SJCRH30 (cell line): Measurements from ENCODE around the gene MCC. TPM values are rescaled to one million over a fixed set of nuclear protein-coding genes. Genes with fewer than 3 reads are reported as not detected.

Source experiments
- DNase-seq, 2 experiments: peaks; one replicate each; pipeline ENCODE4 v3.0.0-alpha.2; 2015 to 2020
- H3K27ac ChIP-seq: fragments of 250-450 bp; sonication (Bioruptor Pico); 2 replicates; pipeline ENCODE4 v1.5.1; 2020; ENCODE audit warnings: mild to moderate bottlenecking, moderate library complexity
- H3K27me3 ChIP-seq: fragments of 250-450 bp; sonication (Bioruptor Pico); 2 replicates; pipeline ENCODE4 v1.5.1; 2020; ENCODE audit warnings: mild to moderate bottlenecking, moderate library complexity
- H3K36me3 ChIP-seq: fragments of 250-450 bp; sonication (Bioruptor Pico); 2 replicates; pipeline ENCODE4 v1.5.1; 2020; ENCODE audit warnings: mild to moderate bottlenecking, moderate library complexity
- H3K4me1 ChIP-seq: fragments of 250-450 bp; sonication (Bioruptor Pico); 2 replicates; pipeline ENCODE4 v1.5.1; 2020; ENCODE audit warnings: mild to moderate bottlenecking, moderate library complexity
- H3K4me3 ChIP-seq: fragments of 250-450 bp; sonication (Bioruptor Pico); 2 replicates; pipeline ENCODE4 v1.5.1; 2020; ENCODE audit warnings: mild to moderate bottlenecking, moderate library complexity
- H3K9me3 ChIP-seq: fragments of 250-450 bp; sonication (Bioruptor Pico); replicated peaks from 2 replicates; pipeline ENCODE4 v1.5.1; 2020; ENCODE audit warnings: mild to moderate bottlenecking, moderate library complexity
- total RNA-seq: library from RNA; depleted of rRNA; stranded (reverse); fragments of >200 nt; shearing (Covaris generic); gene quantifications from 2 replicates; pipeline ENCODE4 v1.2.3, GENCODE V29; 2014

The MCC gene
- total RNA-seq, 1 experiment from 2014 or later, result 26.6 TPM

DNA sequence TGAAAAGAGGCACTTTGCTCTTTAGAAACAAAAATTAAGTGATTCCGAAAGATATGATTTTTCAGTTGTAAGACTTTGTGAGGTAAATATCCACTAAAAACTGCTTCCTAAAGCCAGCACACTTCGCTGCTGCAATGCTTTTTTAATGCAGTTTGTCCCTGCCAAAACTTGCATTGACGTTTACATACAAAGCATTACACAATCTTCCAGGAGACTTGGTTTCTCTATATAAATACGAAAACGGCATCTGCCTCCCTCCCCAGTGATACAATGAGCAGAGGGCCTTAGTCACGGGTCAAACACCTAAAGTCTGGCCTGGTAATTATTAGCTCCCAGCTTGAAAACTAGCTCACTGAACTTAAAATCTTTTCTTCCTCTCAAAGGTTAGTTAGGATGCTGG is 224.2 kb downstream of the MCC start:
- 0 out of 2 replicates have a peak, but pooled peaks cover 4% of the 10 kb centered on the region for H3K9me3 ChIP-seq
- H3K36me3 ChIP-seq, result no peaks in the 10 kb centered on the region
- H3K27ac ChIP-seq, result no peak overlapping the region
- H3K27me3 ChIP-seq, result no peaks in the 10 kb centered on the region
- no peak overlapping the region for H3K4me3 ChIP-seq
- no peak for DNase-seq
- peaks cover 25% of the 10 kb centered on the region for H3K4me1 ChIP-seq

DNA sequence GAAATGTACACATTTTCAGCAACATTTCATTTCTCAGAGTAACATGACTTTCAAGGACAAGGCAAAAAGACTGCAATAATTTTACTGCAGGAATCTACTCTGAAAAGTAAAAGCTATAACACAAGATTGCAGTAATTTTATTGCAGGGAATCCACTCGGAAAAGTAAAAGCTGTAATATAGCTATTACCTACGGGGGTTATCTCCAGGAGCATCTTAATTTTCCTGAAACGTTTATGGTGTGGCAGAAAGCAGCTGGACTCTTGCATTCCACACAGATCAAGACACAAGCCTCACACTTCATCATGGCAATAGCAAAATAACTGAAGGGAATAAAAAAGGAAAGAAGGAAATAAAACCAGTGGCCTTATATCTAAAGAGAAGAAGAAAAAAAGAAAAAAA is 224.7 kb downstream of the MCC start:
- Histone ChIP-seq H3K4me1 (peaks cover 25% of the 10 kb centered on the region), H3K27ac (no peak overlapping the region), H3K4me3 (no peak overlapping the region), H3K9me3 (0 out of 2 replicates have a peak, but pooled peaks cover 4% of the 10 kb centered on the region), H3K27me3 (no peaks in the 10 kb centered on the region), H3K36me3 (no peaks in the 10 kb centered on the region)
- no peak for DNase-seq

DNA sequence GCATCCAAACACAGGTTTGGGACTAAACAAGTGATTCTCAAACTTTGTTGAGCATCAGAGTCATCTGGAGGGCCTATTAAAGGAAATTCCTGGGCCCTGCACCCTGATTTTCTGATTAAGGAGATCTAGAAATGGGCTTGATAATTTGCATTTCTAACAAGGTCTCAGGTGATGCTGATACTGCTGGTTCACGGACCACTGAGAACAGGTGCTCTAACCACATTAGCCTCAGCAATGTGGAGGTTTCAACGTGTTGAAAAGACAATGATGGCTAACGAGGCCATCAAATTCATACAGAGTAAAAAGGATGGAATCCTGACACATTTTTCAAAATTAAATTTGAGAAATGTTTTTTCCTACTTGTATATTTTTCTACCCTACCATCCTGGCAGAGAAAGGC is 225.6 kb downstream of the MCC start:
- Histone ChIP-seq H3K27me3 (no peaks in the 10 kb centered on the region), H3K36me3 (no peaks in the 10 kb centered on the region), H3K9me3 (0 out of 2 replicates have a peak, but pooled peaks cover 4% of the 10 kb centered on the region), H3K4me1 (peaks cover 25% of the 10 kb centered on the region), H3K27ac (no peak overlapping the region), H3K4me3 (no peak overlapping the region)
- no peak for DNase-seq

GRCh38 chr5:113259034-113259433 is 229.2 kb downstream of the MCC start:
- Histone ChIP-seq H3K4me3 (no peak overlapping the region), H3K36me3 (no peaks in the 10 kb centered on the region), H3K9me3 (0 out of 2 replicates have a peak, but pooled peaks cover 4% of the 10 kb centered on the region), H3K4me1 (peaks cover 22% of the 10 kb centered on the region), H3K27ac (no peak overlapping the region), H3K27me3 (no peaks in the 10 kb centered on the region)
- DNase-seq, result no peak

GRCh38 chr5:113257545-113257944 is 230.7 kb downstream of the MCC start:
- Histone ChIP-seq H3K4me3 (no peak overlapping the region), H3K36me3 (no peaks in the 10 kb centered on the region), H3K27me3 (no peaks in the 10 kb centered on the region), H3K27ac (no peak overlapping the region), H3K4me1 (peaks cover 8% of the 10 kb centered on the region), H3K9me3 (peaks cover 8% of the 10 kb centered on the region)
- DNase-seq, result no peak

GRCh38 chr5:113256671-113257452 is 231.4 kb downstream of the MCC start:
- no peaks in the 10 kb centered on the region for H3K36me3 ChIP-seq
- no peak for DNase-seq
- peaks cover 8% of the 10 kb centered on the region for H3K9me3 ChIP-seq
- no peak overlapping the region for H3K4me3 ChIP-seq
- no peak overlapping the region for H3K27ac ChIP-seq
- no peaks in the 10 kb centered on the region for H3K27me3 ChIP-seq
- peaks cover 6% of the 10 kb centered on the region; the same call in 1 of the 2 replicates for H3K4me1 ChIP-seq

- peak; percentile 45 to 65 for DNase-seq
- Histone ChIP-seq H3K9me3 (peaks cover 4% of the 10 kb centered on the region), H3K4me3 (no peak overlapping the region), H3K36me3 (no peaks in the 10 kb centered on the region), H3K4me1 (peaks cover 17% of the 10 kb centered on the region), H3K27ac (no peak overlapping the region), H3K27me3 (no peaks in the 10 kb centered on the region)
Measured at GRCh38 chr5:113255579-113256386, 232.5 kb downstream of the MCC start.

GRCh38 chr5:113255105-113255504 is 233.1 kb downstream of the MCC start:
- no peak overlapping the region for H3K27ac ChIP-seq
- H3K27me3 ChIP-seq, result no peaks in the 10 kb centered on the region
- H3K4me3 ChIP-seq, result no peak overlapping the region
- H3K4me1 ChIP-seq, result peaks cover 24% of the 10 kb centered on the region
- DNase-seq, result no peak
- H3K9me3 ChIP-seq, result peaks cover 4% of the 10 kb centered on the region
- H3K36me3 ChIP-seq, result no peaks in the 10 kb centered on the region

DNA sequence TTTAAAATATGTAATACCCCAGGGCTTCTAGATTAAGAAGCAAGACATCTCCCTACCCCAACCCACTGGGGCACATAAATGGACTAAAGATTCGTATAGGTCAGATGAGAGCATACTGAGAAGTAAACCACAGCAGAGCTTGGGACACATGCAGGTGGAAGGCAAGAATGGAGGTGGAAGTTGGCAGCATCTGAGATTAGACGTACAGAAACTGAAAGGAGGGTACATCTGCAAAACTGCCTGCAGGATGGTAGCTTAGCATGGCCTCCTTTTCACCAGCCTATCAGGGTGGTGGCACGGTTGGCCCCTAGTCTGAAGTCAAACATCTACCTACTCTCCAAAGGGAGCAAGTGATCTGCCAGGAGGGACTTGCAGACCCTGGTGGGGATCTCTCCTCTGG is 235.2 kb downstream of the MCC start:
- peaks cover 4% of the 10 kb centered on the region for H3K9me3 ChIP-seq
- H3K27ac ChIP-seq, result no peak overlapping the region
- H3K4me1 ChIP-seq, result peaks cover 31% of the 10 kb centered on the region
- H3K36me3 ChIP-seq, result no peaks in the 10 kb centered on the region
- no peaks in the 10 kb centered on the region for H3K27me3 ChIP-seq
- no peak for DNase-seq
- H3K4me3 ChIP-seq, result no peak overlapping the region

- H3K27ac ChIP-seq, result peak overlapping the region; percentile 60
Measured at GRCh38 chr5:113252066-113252465, 236.2 kb downstream of the MCC start.

DNA sequence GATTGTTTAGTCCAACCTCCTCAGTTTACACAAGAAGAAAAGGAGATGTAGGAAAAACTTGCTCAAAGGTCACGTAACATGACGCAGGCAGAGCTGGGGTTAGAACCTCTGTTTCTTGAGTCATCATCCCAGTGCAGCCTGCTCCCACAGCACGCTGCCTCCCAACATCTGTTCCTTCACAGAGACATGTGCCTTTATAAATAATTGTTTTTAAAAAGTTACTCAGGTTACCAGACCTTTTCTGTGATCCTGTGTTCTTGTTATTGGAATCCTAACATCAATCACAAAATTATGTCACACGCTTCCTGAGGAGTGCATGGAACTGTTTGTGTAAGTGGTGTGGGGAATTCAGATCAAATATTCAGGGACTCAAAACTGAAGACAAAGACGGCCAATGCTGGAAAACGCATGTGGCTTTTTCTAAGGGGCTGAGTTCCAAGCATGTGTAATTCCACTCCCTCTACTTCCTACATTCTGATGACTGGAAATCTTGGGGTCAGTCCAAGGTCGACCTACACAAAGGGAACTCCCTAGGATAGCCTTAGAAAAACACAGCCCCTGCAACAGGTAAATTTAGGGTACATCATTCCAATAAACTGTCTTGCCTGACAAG is 237.8 kb downstream of the MCC start:
- peak; percentile 26 to 65 for DNase-seq
- H3K27me3 ChIP-seq, result no peaks in the 10 kb centered on the region
- no peaks in the 10 kb centered on the region for H3K36me3 ChIP-seq
- peaks cover 11% of the 10 kb centered on the region for H3K9me3 ChIP-seq
- H3K4me3 ChIP-seq, result no peak overlapping the region
- H3K27ac ChIP-seq, result peak overlapping the region; percentile 60
- H3K4me1 ChIP-seq, result peaks cover 32% of the 10 kb centered on the region

More at GRCh38 chr5:113252066-113252465, 236.2 kb downstream of the MCC start:
- Histone ChIP-seq H3K36me3 (no peaks in the 10 kb centered on the region), H3K9me3 (peaks cover 4% of the 10 kb centered on the region), H3K27me3 (no peaks in the 10 kb centered on the region), H3K4me1 (peaks cover 31% of the 10 kb centered on the region), H3K4me3 (no peak overlapping the region)
- peak; percentile 96 to 98 for DNase-seq

- H3K27ac ChIP-seq, result no peak overlapping the region
Measured at GRCh38 chr5:113249206-113249605, 239.0 kb downstream of the MCC start.

DNA sequence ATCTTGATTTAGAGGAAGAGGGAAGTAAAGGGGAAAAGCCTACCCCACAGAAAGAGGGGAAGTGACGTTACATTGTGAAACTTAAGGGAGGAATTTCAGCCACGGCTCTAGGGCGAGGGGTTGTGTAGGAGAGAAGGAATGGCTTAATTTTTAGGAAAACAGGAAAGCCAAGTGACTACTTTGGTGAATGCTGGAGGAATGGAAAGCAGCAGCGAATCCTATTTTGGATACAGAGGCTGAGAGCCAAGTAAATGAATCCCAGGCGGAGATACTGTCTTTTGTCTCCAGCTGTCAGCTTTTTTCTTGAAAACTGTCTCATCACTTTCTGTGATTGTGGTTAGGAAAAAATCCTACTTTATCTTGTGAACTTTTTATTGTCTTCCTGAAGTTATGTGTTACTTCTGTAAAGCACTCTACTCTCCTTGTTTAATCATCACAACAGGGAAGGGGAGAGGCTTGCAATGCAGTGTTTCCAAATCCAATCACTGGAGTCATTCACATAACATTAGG is 241.8 kb downstream of the MCC start:
- Histone ChIP-seq H3K4me3 (no peak overlapping the region), H3K4me1 (peaks cover 44% of the 10 kb centered on the region), H3K9me3 (peaks cover 7% of the 10 kb centered on the region; the same call in 1 of the 2 replicates), H3K27me3 (no peaks in the 10 kb centered on the region), H3K36me3 (no peaks in the 10 kb centered on the region), H3K27ac (no peak overlapping the region)
- no peak for DNase-seq

More at GRCh38 chr5:113249206-113249605, 239.0 kb downstream of the MCC start:
- H3K9me3 ChIP-seq, result peaks cover 11% of the 10 kb centered on the region
- no peaks in the 10 kb centered on the region for H3K36me3 ChIP-seq
- no peak overlapping the region for H3K4me3 ChIP-seq
- no peak for DNase-seq
- H3K27me3 ChIP-seq, result no peaks in the 10 kb centered on the region
- peaks cover 30% of the 10 kb centered on the region for H3K4me1 ChIP-seq

DNA sequence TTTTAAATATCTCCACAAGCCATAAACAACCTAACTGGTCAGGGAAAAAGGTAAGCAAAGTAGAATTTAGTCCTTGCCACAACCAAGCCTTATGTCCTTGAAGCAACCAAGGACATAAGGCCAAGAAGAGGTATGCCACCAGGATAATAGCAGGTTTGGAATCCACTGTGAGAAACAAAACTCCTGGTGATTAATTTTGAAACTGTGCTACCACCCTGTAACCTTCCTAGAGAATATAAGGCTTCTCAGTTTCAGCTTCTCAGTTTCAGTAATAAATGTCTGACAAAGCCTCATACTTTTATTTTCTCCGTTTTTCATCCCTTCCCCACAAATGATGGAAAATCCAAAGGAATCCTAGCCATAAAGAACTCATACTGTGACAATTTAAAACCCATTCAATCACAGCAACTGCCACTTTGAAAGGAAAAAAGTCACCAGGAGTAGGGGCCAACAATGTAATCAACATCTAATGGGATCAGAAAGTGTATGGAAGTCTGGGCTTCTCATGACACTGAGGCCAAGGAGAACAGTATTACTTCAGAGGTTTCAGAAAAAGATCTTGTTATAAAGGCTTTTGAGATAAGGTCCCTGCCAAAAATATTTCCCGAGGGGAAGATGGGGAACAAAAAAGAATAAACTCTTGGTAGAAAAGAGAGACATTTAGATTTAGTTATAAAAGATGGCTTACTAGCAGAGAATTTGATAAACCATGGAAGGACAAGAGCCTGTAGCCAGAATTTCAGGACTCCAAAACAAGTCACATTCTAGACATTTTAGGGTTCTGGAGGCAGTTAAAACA is 242.6 kb downstream of the MCC start:
- no peak overlapping the region for H3K4me3 ChIP-seq
- no peak overlapping the region for H3K27ac ChIP-seq
- H3K9me3 ChIP-seq, result peaks cover 7% of the 10 kb centered on the region; the same call in 1 of the 2 replicates
- no peaks in the 10 kb centered on the region for H3K27me3 ChIP-seq
- peaks cover 36% of the 10 kb centered on the region for H3K4me1 ChIP-seq
- DNase-seq, result no peak
- no peaks in the 10 kb centered on the region for H3K36me3 ChIP-seq
